NOMO-1 treated with dmso at 0.1 percent for 144 hours (cell line): ENCODE data around the gene SPECC1.

Experiments
- DNase-seq: peaks from one replicate; lab custom pipeline; 2025; ENCODE audit not compliant: unreplicated experiment; lab: John Stamatoyannopoulos, UW

SPECC1 gene

GRCh38 chr17:20121359-20122253 lies 112.4 kb downstream of the SPECC1 start:
- DNase-seq, result no peak

GRCh38 chr17:20122254-20122879 lies 113.2 kb downstream of the SPECC1 start:
- no peak for DNase-seq

- DNase-seq, result no peak
These were observed 114.0 kb downstream of the SPECC1 start for GRCh38 chr17:20123209-20123608.

- DNase-seq, result no peak
These were observed 116.6 kb downstream of the SPECC1 start for GRCh38 chr17:20125724-20126123.

- DNase-seq, result no peak
These were observed 118.3 kb downstream of the SPECC1 start for GRCh38 chr17:20127360-20128035.

GRCh38 chr17:20128036-20128667 lies 119.0 kb downstream of the SPECC1 start:
- DNase-seq, result no peak

GRCh38 chr17:20133517-20133916 lies 124.4 kb downstream of the SPECC1 start:
- no peak for DNase-seq

- no peak for DNase-seq
These were observed 132.2 kb downstream of the SPECC1 start for GRCh38 chr17:20141198-20141972.

- no peak for DNase-seq
These were observed 133.1 kb downstream of the SPECC1 start for GRCh38 chr17:20142268-20142667.

- DNase-seq, result no peak
These were observed 134.6 kb downstream of the SPECC1 start for GRCh38 chr17:20143740-20144139.

GRCh38 chr17:20145567-20145966 lies 136.4 kb downstream of the SPECC1 start:
- DNase-seq, result no peak

- DNase-seq, result no peak
These were observed 140.1 kb downstream of the SPECC1 start for GRCh38 chr17:20149251-20149650.

- no peak for DNase-seq
These were observed 142.0 kb downstream of the SPECC1 start for GRCh38 chr17:20151174-20151573.

GRCh38 chr17:20153231-20153630 lies 144.1 kb downstream of the SPECC1 start:
- DNase-seq, result no peak

- no peak for DNase-seq
These were observed 145.3 kb downstream of the SPECC1 start for GRCh38 chr17:20154286-20155000.

- DNase-seq, result peak; percentile 97
These were observed 146.4 kb downstream of the SPECC1 start for GRCh38 chr17:20155258-20156195.

GRCh38 chr17:20156196-20157000 lies 147.2 kb downstream of the SPECC1 start:
- no peak for DNase-seq

- no peak for DNase-seq
These were observed 147.8 kb downstream of the SPECC1 start for GRCh38 chr17:20157001-20157310.
